Endothelial cell of umbilical vein (primary cell): ENCODE data around the gene COL15A1. TPM values are rescaled to one million over a fixed set of nuclear protein-coding genes. Genes with fewer than 3 reads are reported as not detected.

ENCODE experiments used
- BruUV-seq: library from RNA; stranded (reverse); fragments of 400-500 nt; replicated peaks from 2 replicates; lab custom pipeline; 2021; lab: Mats Ljungman, UMichigan
- CTCF ChIA-PET: fragments of 300-600, 350-600 bp; sonication (Branson Sonifier 250); formaldehyde crosslinking; loops from one replicate; lab custom pipeline; 2021; ENCODE audit warnings: antibody characterized with exemption, inconsistent platforms; lab: Charles Lee
- POLR2A ChIA-PET: fragments of 300-600, 350-600 bp; sonication (Branson Sonifier 250); formaldehyde crosslinking; loops from one replicate; lab custom pipeline; 2021; ENCODE audit warnings: antibody characterized with exemption, inconsistent platforms; lab: Charles Lee
- DNase-seq: peaks from one replicate; pipeline ENCODE4 v3.0.0-alpha.2; 2011; ENCODE audit warnings: low read depth, low spot score
- FAIRE-seq: peaks from 2 replicates; lab custom pipeline; 2011; peaks lifted over from hg19 to GRCh38; lab: Jason Lieb, UNC
- H2AFZ ChIP-seq: 2 replicates; pipeline ENCODE4 v1.6.0; 2012; ENCODE audit warnings: low read depth, low read length, control low read depth, inconsistent platforms
- H3K27ac ChIP-seq: 2 replicates; pipeline ENCODE4 v1.5.1; 2011; ENCODE audit warnings: low read depth, mild to moderate bottlenecking, control low read depth, low read length, moderate library complexity; ENCODE audit not compliant: insufficient read depth
- H3K27me3 ChIP-seq, 2 experiments: 2 replicates each; pipeline versions ENCODE4 v1.6.0 to v1.6.1; 2011; ENCODE audit warnings: low read length in 2 of 2, mixed read lengths in 1 of 2; ENCODE audit not compliant: control insufficient read depth in 2 of 2, insufficient read depth in 2 of 2
- H3K36me3 ChIP-seq, 2 experiments: 2 replicates in 1 of 2; 3 replicates in 1 of 2; pipeline ENCODE4 v1.5.1; 2011; ENCODE audit warnings: low read length in 2 of 2, mild to moderate bottlenecking in 1 of 2, moderate library complexity in 1 of 2; ENCODE audit not compliant: control insufficient read depth in 2 of 2, insufficient read depth in 2 of 2; ENCODE audit errors: extremely low read depth in 1 of 2
- H3K4me1 ChIP-seq: 3 replicates; pipeline ENCODE4 v1.5.1; 2011; ENCODE audit warnings: mild to moderate bottlenecking, low read length; ENCODE audit not compliant: control insufficient read depth, insufficient read depth; ENCODE audit errors: extremely low read depth
- H3K4me2 ChIP-seq: 2 replicates; pipeline ENCODE4 v1.6.1; 2011; ENCODE audit warnings: low read length, control low read depth, mixed read lengths; ENCODE audit not compliant: insufficient read depth
- H3K4me3 ChIP-seq, 3 experiments: fragments of 200-600 bp in 1 of 3; sonication (generic), shearing (Covaris generic) in 1 of 3; replicated peaks in 1 of 3; 2 replicates each; pipeline ENCODE4 v1.5.1; 2011 to 2016; ENCODE audit warnings: control low read depth in 3 of 3, low read length in 3 of 3, mild to moderate bottlenecking in 2 of 3, inconsistent platforms in 1 of 3, low read depth in 1 of 3, moderate library complexity in 1 of 3; ENCODE audit not compliant: insufficient read depth in 1 of 3
- H3K79me2 ChIP-seq: 2 replicates; pipeline ENCODE4 v1.6.0; 2012; ENCODE audit warnings: low read length, inconsistent platforms; ENCODE audit not compliant: control insufficient read depth, insufficient read depth
- H3K9ac ChIP-seq: replicated peaks from 2 replicates; pipeline ENCODE3; 2011; ENCODE audit warnings: low read length, control low read depth; ENCODE audit not compliant: insufficient read depth; ENCODE audit errors: extremely low read depth
- H3K9me1 ChIP-seq: replicated peaks from 3 replicates; pipeline ENCODE4 v1.6.0; 2011; ENCODE audit warnings: mild to moderate bottlenecking, low read length; ENCODE audit not compliant: control insufficient read depth, insufficient read depth; ENCODE audit errors: extremely low read depth
- H3K9me3 ChIP-seq: replicated peaks from 2 replicates; pipeline ENCODE4 v1.5.1; 2012; ENCODE audit warnings: low read length, inconsistent platforms; ENCODE audit not compliant: control insufficient read depth, insufficient read depth
- H4K20me1 ChIP-seq: replicated peaks from 2 replicates; pipeline ENCODE3; 2011; ENCODE audit warnings: mild to moderate bottlenecking, low read length; ENCODE audit not compliant: control insufficient read depth, insufficient read depth; ENCODE audit errors: extremely low read depth
- CTCF ChIP-seq, 2 donors: IDR thresholded peaks; 1 replicate in 1 of 2; 2 replicates in 1 of 2; pipeline ENCODE4 v1.5.1; 2011; ENCODE audit warnings: low read length in 2 of 2, mild to moderate bottlenecking in 2 of 2, moderate library complexity in 2 of 2, control low read depth in 1 of 2, inconsistent platforms in 1 of 2, low read depth in 1 of 2; ENCODE audit not compliant: insufficient read depth in 1 of 2; ENCODE audit errors: extremely low read depth in 1 of 2
- EZH2 ChIP-seq: IDR thresholded peaks from 2 replicates; pipeline ENCODE4 v1.6.1; 2012; ENCODE audit warnings: borderline replicate concordance, low read depth, mild to moderate bottlenecking, moderate library complexity, low read length, inconsistent platforms; ENCODE audit not compliant: severe bottlenecking
- JUN ChIP-seq: IDR thresholded peaks from 2 replicates; pipeline ENCODE4 v1.6.1; 2011; ENCODE audit warnings: borderline replicate concordance, low read depth; ENCODE audit not compliant: insufficient read length, insufficient read depth
- MAX ChIP-seq: IDR thresholded peaks from 2 replicates; pipeline ENCODE4 v1.6.1; 2011; ENCODE audit not compliant: insufficient read depth, insufficient read length
- POLR2A ChIP-seq: IDR thresholded peaks from 2 replicates; pipeline ENCODE4 v1.6.1; 2012; ENCODE audit warnings: low read depth, mild to moderate bottlenecking, control low read depth, low read length
- POLR2AphosphoS5 ChIP-seq: IDR thresholded peaks from 2 replicates; pipeline ENCODE4 v1.6.1; 2012; ENCODE audit warnings: low read depth, mild to moderate bottlenecking, control low read depth, low read length, moderate library complexity; ENCODE audit not compliant: insufficient read depth
- dilution Hi-C: fragments of 300-500 bp; cut with MboI; formaldehyde crosslinking; loops from one replicate; pipeline ENCODE4 v1.15.0; 2019; ENCODE audit warnings: low sequenced_read_pairs; ENCODE audit not compliant: extremely low pct_ligation_motif_present
- intact Hi-C: fragments of 100-400 bp; cut with micrococcal nuclease; formaldehyde crosslinking; loops from one replicate; pipeline ENCODE4 v1.10.0; 2022
- polyA plus RNA-seq, 4 experiments: library from polyadenylated mRNA; depleted of rRNA in 3 of 4; stranded (reverse) in 3 of 4; unstranded in 1 of 4; fragments of >200 nt; gene quantifications; 2 replicates each; pipeline versions ENCODE4 v1.2.1 to v1.2.3, GENCODE V29; 2011 to 2012; ENCODE audit warnings: missing spikeins in 1 of 4
- total RNA-seq: library from RNA; stranded (reverse); gene quantifications from 2 replicates; pipeline ENCODE4 v1.2.3, GENCODE V29; 2021

COL15A1 gene
- total and polyA plus RNA-seq, 2 donors (not counting 3 experiments of a cell fraction or from before 2014, with no cell fraction given): not detected

GRCh38 chr9:98995971-98996504, 52.3 kb downstream of the COL15A1 start:
- no peak overlapping the region for H3K27ac ChIP-seq
- no peak overlapping the region for H2AFZ ChIP-seq
- H4K20me1 ChIP-seq: no peaks in the 10 kb centered on the region
- intact Hi-C loops: no loop called here
- H3K4me3 ChIP-seq: no peak overlapping the region
- no peaks in the 10 kb centered on the region for H3K9me3 ChIP-seq
- DNase-seq (no peak), FAIRE-seq (no peak)
- H3K4me1 ChIP-seq: no peaks in the 10 kb centered on the region
- H3K4me2 ChIP-seq: no peak overlapping the region
- no peaks in the 10 kb centered on the region for H3K36me3 ChIP-seq
- no TSS peak for BruUV-seq
- peaks cover 0 to 10% of the 10 kb centered on the region in 2 experiments for H3K27me3 ChIP-seq
- no peak for TF ChIP-seq CTCF (IDR thresholded peaks at IDR 0.05; ENCODE audit: extremely low read depth in 1 of 2, insufficient read depth in 1 of 2, low read depth in 1 of 2, low read length in 2 of 2)
- dilution Hi-C loops: no loop called here
- H3K9ac ChIP-seq: no peak overlapping the region
- H3K79me2 ChIP-seq: no peaks in the 10 kb centered on the region
- POLR2A ChIA-PET: no interaction called here
- CTCF ChIA-PET: interaction anchor here (0.9 to 7.5 kb wide), 7 partner anchors 12 to 190 kb away, joined by 3 to 181 read pairs (median 27); no protein-coding TSS in a partner anchor
- H3K9me1 ChIP-seq: no peaks in the 10 kb centered on the region

- no peaks in the 10 kb centered on the region for H3K9me1 ChIP-seq
- H3K9ac ChIP-seq: no peak overlapping the region
- no peaks in the 10 kb centered on the region for H4K20me1 ChIP-seq
- no peak for DNase-seq
- H3K4me3 ChIP-seq: no peak overlapping the region
- no peak overlapping the region for H3K4me2 ChIP-seq
- POLR2A ChIA-PET: no interaction called here
- H3K27me3 ChIP-seq: peaks cover 0 to 10% of the 10 kb centered on the region in 2 experiments
- H3K79me2 ChIP-seq: no peaks in the 10 kb centered on the region
- no peak overlapping the region for H3K27ac ChIP-seq
- CTCF ChIA-PET: interaction anchor here (0.7 to 7.5 kb wide), 11 partner anchors 16 to 192 kb away, joined by 3 to 181 read pairs (median 4); partner anchors contain the start of gene TGFBR1
- BruUV-seq: no TSS peak
- no peaks in the 10 kb centered on the region for H3K9me3 ChIP-seq
- intact Hi-C loops: loop anchor here (2.0 kb wide), 1 partner anchor 683 kb away; no protein-coding TSS in a partner anchor
- H3K36me3 ChIP-seq: no peaks in the 10 kb centered on the region
- dilution Hi-C loops: no loop called here
- TF ChIP-seq POLR2AphosphoS5 (no peak), POLR2A (no peak), EZH2 (no peak), JUN (no peak), MAX (no peak)
- no peaks in the 10 kb centered on the region for H3K4me1 ChIP-seq
- H2AFZ ChIP-seq: no peak overlapping the region
- FAIRE-seq: no peak
Measured at GRCh38 chr9:98997604-98998003, 53.9 kb downstream of the COL15A1 start.
